22Rv1 (cell line): ENCODE results near the gene PHF1.
"Not testable (repeated sequence)": the region's sequence is repeated elsewhere in the genome, so short reads cannot be mapped to it uniquely, and the experiment has no call there.

ENCODE experiments used
- H3K27ac ChIP-seq: fragments of 450-650 bp; 2 replicates; pipeline ENCODE4 v1.5.1; 2017
- CTCF ChIP-seq: fragments of 450-650 bp; IDR thresholded peaks from 2 replicates; pipeline ENCODE4 v1.5.1; 2017; ENCODE audit warnings: mild to moderate bottlenecking
- ZFX ChIP-seq: fragments of 450-650 bp; IDR thresholded peaks from 2 replicates; pipeline ENCODE4 v1.6.1; 2017; ENCODE audit warnings: antibody characterized with exemption, borderline replicate concordance

The PHF1 gene

GRCh38 chr6:33410711-33411631 is at the start of gene PHF1:
TSS of gene PHF1 (plus strand) at chr6:33411014. CDS start at chr6:33412264, 1,250 bp downstream.
- H3K27ac ChIP-seq = peak within 1 kb of the TSS; percentile 96
- TF ChIP-seq ZFX (no peak), CTCF (peak; percentile 30; the same call in 1 of the 2 replicates)

GRCh38 chr6:33363486-33363885 is 47.3 kb upstream of the PHF1 start:
- H3K27ac ChIP-seq = not testable (repeated sequence)

- H3K27ac ChIP-seq = peak overlapping the region; percentile 37; the same call in 1 of the 2 replicates
Observed at GRCh38 chr6:33364475-33365205, 46.2 kb upstream of the PHF1 start.

- H3K27ac ChIP-seq = peak overlapping the region; percentile 37; the same call in 1 of the 2 replicates
Observed at GRCh38 chr6:33365206-33365971, 45.4 kb upstream of the PHF1 start.

GRCh38 chr6:33367009-33367714 is 43.7 kb upstream of the PHF1 start:
- TF ChIP-seq ZFX (no peak), CTCF (no peak)
- H3K27ac ChIP-seq = no peak overlapping the region

- H3K27ac ChIP-seq = not testable (repeated sequence)
Observed at GRCh38 chr6:33367715-33368025, 43.1 kb upstream of the PHF1 start.

GRCh38 chr6:33371901-33372300 is 38.9 kb upstream of the PHF1 start:
- H3K27ac ChIP-seq = peak overlapping the region; percentile 65

GRCh38 chr6:33372526-33373123 is 38.2 kb upstream of the PHF1 start:
- peak overlapping the region; percentile 65 for H3K27ac ChIP-seq
- TF ChIP-seq CTCF (no peak), ZFX (no peak)

GRCh38 chr6:33373960-33374910 is 36.6 kb upstream of the PHF1 start:
- TF ChIP-seq ZFX (no peak), CTCF (no peak)
- H3K27ac ChIP-seq = peak overlapping the region; percentile 65
